Esophagus squamous epithelium (tissue), 5 donors: ENCODE results near the gene ENTR1. TPM values are rescaled to one million over a fixed set of nuclear protein-coding genes. Genes with fewer than 3 reads are reported as not detected.

Source experiments
- DNase-seq: peaks from one replicate; lab custom pipeline; 2025; lab: John Stamatoyannopoulos, UW
- H3K27ac ChIP-seq, 4 donors: fragments of 200-600 bp; sonication (generic); one replicate each; pipeline ENCODE4 v1.5.1; 2016 to 2019; ENCODE audit warnings: mild to moderate bottlenecking in 1 of 4
- H3K27me3 ChIP-seq, 4 donors: fragments of 200-600 bp; sonication (generic); 1 replicate in 3 of 4; 2 replicates in 1 of 4; pipeline versions ENCODE4 v1.5.1 to v1.6.0; 2017 to 2021; ENCODE audit warnings: antibody characterized with exemption in 1 of 4
- H3K36me3 ChIP-seq, 3 donors: fragments of 200-600 bp; sonication (generic); one replicate each; pipeline ENCODE4 v1.5.1; 2016 to 2019
- H3K4me1 ChIP-seq, 3 donors: fragments of 200-600 bp; sonication (generic); one replicate each; pipeline ENCODE4 v1.5.1; 2017 to 2019
- H3K4me3 ChIP-seq, 4 donors: fragments of 200-600 bp; sonication (generic); 1 replicate in 3 of 4; 2 replicates in 1 of 4; pipeline ENCODE4 v1.5.1; 2016 to 2019; ENCODE audit warnings: mild to moderate bottlenecking in 2 of 4, moderate library complexity in 1 of 4
- H3K9me3 ChIP-seq, 3 donors: fragments of 200-600 bp; sonication (generic); one replicate each; pipeline ENCODE4 v1.5.1; 2016 to 2019
- CTCF ChIP-seq, 6 experiments: fragments of 450-650 bp in 4 of 6; fragments of 200-600 bp in 2 of 6; sonication (generic) in 2 of 6; IDR thresholded peaks; one replicate each; pipeline ENCODE4 v1.5.1; 2016 to 2019; ENCODE audit warnings: antibody characterized with exemption in 6 of 6, mild to moderate bottlenecking in 4 of 6, moderate library complexity in 4 of 6
- POLR2A ChIP-seq, 4 donors: fragments of 450-650 bp; IDR thresholded peaks; one replicate each; pipeline ENCODE4 v1.6.1; 2017; ENCODE audit warnings: antibody characterized with exemption in 4 of 4, mild to moderate bottlenecking in 4 of 4, moderate library complexity in 3 of 4
- WGBS, 2 donors: methylation state at CpG; one replicate each; pipeline ENCODE4 v1.1.5; 2018; 5-methylcytosine and 5-hydroxymethylcytosine counted together
- intact Hi-C: fragments of 100-400 bp; cut with DNase I; formaldehyde crosslinking; loops from one replicate; pipeline ENCODE4 v1.15.0; 2022
- total RNA-seq, 4 donors: library from RNA; depleted of rRNA; stranded (reverse); fragments of >200 nt; gene quantifications; one replicate each; pipeline ENCODE4 v1.1.0, GENCODE V29; 2016
- donor health status: DM: yes; HTN: yes; CAD: no.

The ENTR1 gene
- total RNA-seq, 4 donors from 2014 or later, result 24.3 to 31.9 (median 28.2) TPM

GRCh38 chr9:136401173-136401922 is 9.1 kb downstream of the ENTR1 start:
- DNase-seq, result no peak
- Histone ChIP-seq H3K27ac (no peak overlapping the region), H3K36me3 (peaks cover 0 to 67% (median 10%) of the 10 kb centered on the region in 3 donors), H3K4me1 (peaks cover 16 to 52% (median 18%) of the 10 kb centered on the region in 3 donors), H3K27me3 (no peaks in the 10 kb centered on the region), H3K4me3 (no peak overlapping the region), H3K9me3 (no peaks in the 10 kb centered on the region)
- intact Hi-C loops, result no loop called here
- 88 to 89% methylated on average over 8 to 16 of the region's 18 CpGs for WGBS, 2 donors
- TF ChIP-seq CTCF (IDR thresholded peaks at IDR 0.05) (no peak), POLR2A (IDR thresholded peaks at IDR 0.05) (no peak)

GRCh38 chr9:136400038-136400834 is 10.2 kb downstream of the ENTR1 start, which contains the start of gene SNAPC4:
Gene SNAPC4, minus strand, starts transcription at chr9:136400170. Its CDS starts 1,742 bp downstream, at chr9:136398428.
- WGBS, 2 donors, result 8% methylated on average over 5 of the region's 71 CpGs; no CpG with 5 or more reads in 1 of the 2 donors
- Histone ChIP-seq H3K27ac (peak within 1 kb of the TSS; percentile 8 to 71 (median 40)), H3K36me3 (peaks cover 2 to 67% (median 20%) of the 10 kb centered on the region in 3 donors), H3K4me3 (peak within 1 kb of the TSS; percentile 56 to 93 (median 83)), H3K4me1 (peaks cover 16 to 41% (median 18%) of the 10 kb centered on the region in 3 donors), H3K9me3 (no peaks in the 10 kb centered on the region), H3K27me3 (no peaks in the 10 kb centered on the region)
- TF ChIP-seq POLR2A (IDR thresholded peaks at IDR 0.05) (peak in 1 of 4 donors; percentile 57), CTCF (IDR thresholded peaks at IDR 0.05) (peak; percentile 89 to 99 (median 94))
- intact Hi-C loops, result no loop called here
- DNase-seq, result peak; percentile 23

GRCh38 chr9:136399176-136400037 is 11.0 kb downstream of the ENTR1 start:
- WGBS, 2 donors, result 4 to 5% methylated on average over 8 to 9 of the region's 67 CpGs
- Histone ChIP-seq H3K36me3 (peaks cover 9 to 67% (median 27%) of the 10 kb centered on the region in 3 donors), H3K27ac (peak overlapping the region in 3 of 4 donors; percentile 8 to 71 (median 64)), H3K27me3 (no peaks in the 10 kb centered on the region), H3K4me3 (peak overlapping the region; percentile 56 to 93 (median 83)), H3K9me3 (no peaks in the 10 kb centered on the region), H3K4me1 (peaks cover 15 to 33% (median 16%) of the 10 kb centered on the region in 3 donors)
- TF ChIP-seq CTCF (IDR thresholded peaks at IDR 0.05) (no peak), POLR2A (IDR thresholded peaks at IDR 0.05) (no peak)
- no peak for DNase-seq
- intact Hi-C loops, result no loop called here

GRCh38 chr9:136398286-136398685 is 12.1 kb downstream of the ENTR1 start:
- intact Hi-C loops, result no loop called here
- H3K36me3 ChIP-seq, result peaks cover 12 to 67% (median 30%) of the 10 kb centered on the region in 3 donors
- TF ChIP-seq POLR2A (IDR thresholded peaks at IDR 0.05) (no peak), CTCF (IDR thresholded peaks at IDR 0.05) (no peak)
- peaks cover 15 to 24% (median 16%) of the 10 kb centered on the region in 3 donors for H3K4me1 ChIP-seq
- 79 to 91% methylated on average over 5 to 8 of the region's 12 CpGs for WGBS, 2 donors
- DNase-seq, result no peak
- no peaks in the 10 kb centered on the region for H3K27me3 ChIP-seq
- no peaks in the 10 kb centered on the region for H3K9me3 ChIP-seq
- H3K27ac ChIP-seq, result no peak overlapping the region
- H3K4me3 ChIP-seq, result no peak overlapping the region
